ENCODE measurements around the gene TMEM9. TPM values are rescaled to one million over a fixed set of nuclear protein-coding genes. Genes with fewer than 3 reads are reported as not detected.

TMEM9 gene
- total RNA-seq, 2 donors from 2014 or later: 41.8 to 63.4 TPM

GRCh38 chr1:201140235-201140940, 13.9 kb downstream of the TMEM9 start:
- no peaks in the 10 kb centered on the region for H3K9me3 ChIP-seq
- no peak overlapping the region for H3K4me3 ChIP-seq
- H3K27ac ChIP-seq: no peak overlapping the region
- H3K36me3 ChIP-seq: peaks cover 54% of the 10 kb centered on the region
- DNase-seq (ENCODE audit: low spot score): no peak
- TF ChIP-seq, protein P1, sequence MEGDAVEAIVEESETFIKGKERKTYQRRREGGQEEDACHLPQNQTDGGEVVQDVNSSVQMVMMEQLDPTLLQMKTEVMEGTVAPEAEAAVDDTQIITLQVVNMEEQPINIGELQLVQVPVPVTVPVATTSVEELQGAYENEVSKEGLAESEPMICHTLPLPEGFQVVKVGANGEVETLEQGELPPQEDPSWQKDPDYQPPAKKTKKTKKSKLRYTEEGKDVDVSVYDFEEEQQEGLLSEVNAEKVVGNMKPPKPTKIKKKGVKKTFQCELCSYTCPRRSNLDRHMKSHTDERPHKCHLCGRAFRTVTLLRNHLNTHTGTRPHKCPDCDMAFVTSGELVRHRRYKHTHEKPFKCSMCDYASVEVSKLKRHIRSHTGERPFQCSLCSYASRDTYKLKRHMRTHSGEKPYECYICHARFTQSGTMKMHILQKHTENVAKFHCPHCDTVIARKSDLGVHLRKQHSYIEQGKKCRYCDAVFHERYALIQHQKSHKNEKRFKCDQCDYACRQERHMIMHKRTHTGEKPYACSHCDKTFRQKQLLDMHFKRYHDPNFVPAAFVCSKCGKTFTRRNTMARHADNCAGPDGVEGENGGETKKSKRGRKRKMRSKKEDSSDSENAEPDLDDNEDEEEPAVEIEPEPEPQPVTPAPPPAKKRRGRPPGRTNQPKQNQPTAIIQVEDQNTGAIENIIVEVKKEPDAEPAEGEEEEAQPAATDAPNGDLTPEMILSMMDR (IDR thresholded peaks at IDR 0.05): no peak
- H3K4me1 ChIP-seq: peaks cover 0 to 23% of the 10 kb centered on the region in 2 donors
- no peaks in the 10 kb centered on the region for H3K27me3 ChIP-seq

DNA sequence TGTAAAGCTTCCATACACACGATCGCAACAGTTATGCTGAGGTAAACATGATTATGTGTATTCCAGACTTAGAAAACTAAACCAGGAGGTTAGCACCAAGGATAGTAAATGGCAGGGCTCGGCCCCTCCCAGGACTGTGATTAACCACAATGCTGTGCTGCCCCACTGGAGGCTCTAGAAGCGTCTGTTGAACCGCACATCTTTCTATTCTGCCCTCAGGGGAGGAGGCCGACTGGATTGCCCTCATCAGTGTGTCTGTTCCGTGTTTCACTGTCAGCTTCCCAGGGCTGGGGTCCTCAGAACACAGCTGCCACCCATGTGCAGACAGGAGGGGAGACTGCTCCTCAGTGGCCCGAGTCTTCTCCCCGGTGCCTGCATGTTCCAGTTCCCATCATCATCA, 14.5 kb downstream of the TMEM9 start:
- peaks cover 51% of the 10 kb centered on the region for H3K36me3 ChIP-seq
- H3K9me3 ChIP-seq: no peaks in the 10 kb centered on the region
- H3K4me3 ChIP-seq: no peak overlapping the region
- TF ChIP-seq, protein P1 (IDR thresholded peaks at IDR 0.05): no peak
- peaks cover 0 to 23% of the 10 kb centered on the region in 2 donors for H3K4me1 ChIP-seq
- no peak for DNase-seq (ENCODE audit: low spot score)
- no peak overlapping the region for H3K27ac ChIP-seq
- no peaks in the 10 kb centered on the region for H3K27me3 ChIP-seq

DNA sequence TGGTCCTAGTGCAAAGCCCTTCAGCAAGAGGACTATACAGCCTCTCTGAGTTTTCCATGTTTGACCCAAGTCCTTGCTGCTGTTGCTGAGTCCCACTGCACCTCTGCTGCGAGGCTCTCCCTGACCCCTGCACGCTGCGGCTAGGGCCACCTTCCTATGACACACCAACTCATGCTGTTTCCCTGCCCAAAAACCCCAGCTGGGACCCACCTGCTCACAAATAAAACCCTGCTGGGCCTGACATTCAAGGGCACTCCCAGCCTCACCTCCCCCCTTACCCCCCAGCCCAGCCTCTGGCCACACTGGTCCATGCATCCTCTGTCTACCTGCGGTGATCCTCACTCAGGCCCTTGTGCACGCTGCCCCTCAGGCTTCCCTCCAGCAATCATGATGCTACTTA, 15.0 kb downstream of the TMEM9 start:
- Histone ChIP-seq H3K9me3 (no peaks in the 10 kb centered on the region), H3K36me3 (peaks cover 47% of the 10 kb centered on the region), H3K27me3 (no peaks in the 10 kb centered on the region), H3K27ac (no peak overlapping the region), H3K4me3 (no peak overlapping the region), H3K4me1 (peaks cover 0 to 23% of the 10 kb centered on the region in 2 donors)
- TF ChIP-seq, protein P1 (IDR thresholded peaks at IDR 0.05): no peak
- DNase-seq (ENCODE audit: low spot score): no peak

GRCh38 chr1:201138311-201138840, 15.9 kb downstream of the TMEM9 start:
- no peak for DNase-seq (ENCODE audit: low spot score)
- Histone ChIP-seq H3K27ac (peak overlapping the region in 1 of 2 donors; percentile 54), H3K9me3 (no peaks in the 10 kb centered on the region), H3K4me3 (no peak overlapping the region), H3K27me3 (no peaks in the 10 kb centered on the region), H3K4me1 (peaks cover 0 to 23% of the 10 kb centered on the region in 2 donors), H3K36me3 (peaks cover 42% of the 10 kb centered on the region)
- TF ChIP-seq, protein P1 (IDR thresholded peaks at IDR 0.05): no peak

DNA sequence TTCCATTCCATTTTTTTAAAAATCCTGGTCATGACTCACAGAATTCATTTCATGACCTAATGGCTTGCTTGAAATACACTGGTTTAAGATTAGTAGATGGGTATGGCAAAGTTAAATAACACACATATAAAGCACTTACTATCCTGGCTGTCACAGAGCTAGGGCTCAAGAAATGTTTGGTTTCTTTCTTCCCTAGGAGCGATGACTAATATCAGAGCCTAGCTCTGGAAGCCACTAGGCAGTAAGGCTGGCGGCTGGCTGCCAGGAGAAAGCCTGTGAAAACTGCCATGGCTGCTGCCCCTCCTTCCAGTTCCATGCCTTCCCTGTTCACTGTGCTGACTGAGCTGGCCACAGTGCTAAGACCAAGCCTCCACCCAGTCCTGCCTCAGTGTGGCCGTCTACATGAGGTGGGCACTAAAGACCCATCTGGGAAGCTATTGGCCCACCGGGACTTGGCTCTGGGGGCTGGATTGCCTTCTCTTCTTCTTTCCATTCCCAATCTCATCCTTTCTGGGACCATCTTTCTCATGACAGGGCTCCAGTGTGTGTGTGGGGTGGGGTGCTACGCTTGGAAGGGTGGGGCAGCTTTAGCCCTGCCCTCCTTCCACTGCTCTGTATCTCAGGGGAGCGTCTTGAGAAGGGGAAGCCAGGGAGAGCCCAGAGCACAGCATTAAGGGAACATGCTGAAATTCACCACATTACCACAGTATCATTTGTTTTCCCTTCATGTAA, 16.5 kb downstream of the TMEM9 start:
- Histone ChIP-seq H3K36me3 (peaks cover 37% of the 10 kb centered on the region), H3K27me3 (no peaks in the 10 kb centered on the region)

More for the DNA sequence above, 16.5 kb downstream of the TMEM9 start:
- peak; percentile 79 for DNase-seq (ENCODE audit: low spot score)
- peak overlapping the region; percentile 46 to 54 for H3K27ac ChIP-seq
- H3K9me3 ChIP-seq: no peaks in the 10 kb centered on the region
- H3K4me3 ChIP-seq: no peak overlapping the region
- H3K4me1 ChIP-seq: peaks cover 0 to 23% of the 10 kb centered on the region in 2 donors
- TF ChIP-seq, protein P1 (IDR thresholded peaks at IDR 0.05): no peak
